KMS-11 (cell line): Measurements from ENCODE around the gene LAMP1.

Source experiments
- H2AFZ ChIP-seq: fragments of 200-600 bp; sonication (generic); 2 replicates; pipeline ENCODE4 v1.6.1; 2016; ENCODE audit warnings: antibody characterized with exemption, mixed run types, low read depth
- H3K27ac ChIP-seq: fragments of 200-600 bp; sonication (generic); 2 replicates; pipeline ENCODE4 v1.6.1; 2016; ENCODE audit warnings: mild to moderate bottlenecking, mixed run types
- H3K27me3 ChIP-seq: fragments of 200-600 bp; sonication (generic); 2 replicates; pipeline ENCODE4 v1.6.1; 2017; ENCODE audit warnings: mild to moderate bottlenecking, low read depth, mixed run types, moderate library complexity; ENCODE audit not compliant: insufficient read depth
- H3K36me3 ChIP-seq: fragments of 200-600 bp; sonication (generic); 2 replicates; pipeline ENCODE4 v1.6.1; 2017; ENCODE audit warnings: mild to moderate bottlenecking, mixed run types; ENCODE audit not compliant: insufficient read depth
- H3K4me1 ChIP-seq: fragments of 200-600 bp; sonication (generic); 2 replicates; pipeline ENCODE4 v1.6.1; 2016; ENCODE audit warnings: mild to moderate bottlenecking, low read depth, mixed run types; ENCODE audit not compliant: poor library complexity, severe bottlenecking
- H3K4me2 ChIP-seq: fragments of 200-600 bp; sonication (generic); 2 replicates; pipeline ENCODE4 v1.7.0; 2016; ENCODE audit warnings: mild to moderate bottlenecking, mixed run types
- H3K4me3 ChIP-seq: fragments of 200-600 bp; sonication (generic); IDR thresholded peaks from 2 replicates; pipeline ENCODE4 v1.6.1; 2017; ENCODE audit warnings: low read depth, low read length, mixed read lengths; ENCODE audit not compliant: insufficient read depth
- H3K79me2 ChIP-seq: fragments of 200-600 bp; sonication (generic); 2 replicates; pipeline ENCODE4 v1.6.1; 2016; ENCODE audit warnings: low read depth, mixed run types; ENCODE audit not compliant: insufficient read depth
- H3K9ac ChIP-seq: fragments of 200-600 bp; sonication (generic); 2 replicates; pipeline ENCODE4 v1.6.1; 2016; ENCODE audit warnings: mild to moderate bottlenecking, mixed run types
- H4K20me1 ChIP-seq: fragments of 200-600 bp; sonication (generic); 2 replicates; pipeline ENCODE4 v1.6.1; 2016; ENCODE audit warnings: mild to moderate bottlenecking, mixed run types; ENCODE audit not compliant: insufficient read depth
- TF ChIP-seq, protein P1 (sequence below): fragments of 200-600 bp; sonication (generic); conservative IDR thresholded peaks from 2 replicates; pipeline ENCODE4 v1.6.1; 2017; ENCODE audit warnings: low read depth, mild to moderate bottlenecking, antibody characterized with exemption, low read length, moderate library complexity, mixed read lengths

Gene LAMP1

DNA sequence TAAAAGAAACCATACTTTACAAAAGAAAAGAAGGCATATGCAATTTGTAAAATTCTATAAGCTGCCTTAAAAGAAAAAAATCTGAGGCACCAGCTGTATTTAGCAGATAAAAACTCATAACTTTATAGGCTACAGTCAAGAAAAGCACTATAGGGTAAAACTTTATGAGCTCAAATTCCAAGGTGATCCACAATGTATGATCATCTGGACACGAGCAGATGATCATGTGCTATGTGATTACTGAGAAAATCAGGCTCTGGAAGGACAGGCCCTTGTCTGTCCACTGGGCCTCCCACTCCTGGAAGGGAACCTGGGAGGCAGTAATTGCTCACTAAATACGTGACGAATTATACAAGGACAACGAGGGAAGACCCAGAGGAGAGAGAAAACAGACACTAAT is 59.6 kb downstream of the LAMP1 start:
- no peaks in the 10 kb centered on the region for H3K4me1 ChIP-seq
- no peak overlapping the region for H3K4me3 ChIP-seq
- no peaks in the 10 kb centered on the region for H3K27me3 ChIP-seq
- H3K4me2 ChIP-seq = no peak overlapping the region
- no peaks in the 10 kb centered on the region for H3K79me2 ChIP-seq
- H3K36me3 ChIP-seq = no peaks in the 10 kb centered on the region
- TF ChIP-seq, protein P1, sequence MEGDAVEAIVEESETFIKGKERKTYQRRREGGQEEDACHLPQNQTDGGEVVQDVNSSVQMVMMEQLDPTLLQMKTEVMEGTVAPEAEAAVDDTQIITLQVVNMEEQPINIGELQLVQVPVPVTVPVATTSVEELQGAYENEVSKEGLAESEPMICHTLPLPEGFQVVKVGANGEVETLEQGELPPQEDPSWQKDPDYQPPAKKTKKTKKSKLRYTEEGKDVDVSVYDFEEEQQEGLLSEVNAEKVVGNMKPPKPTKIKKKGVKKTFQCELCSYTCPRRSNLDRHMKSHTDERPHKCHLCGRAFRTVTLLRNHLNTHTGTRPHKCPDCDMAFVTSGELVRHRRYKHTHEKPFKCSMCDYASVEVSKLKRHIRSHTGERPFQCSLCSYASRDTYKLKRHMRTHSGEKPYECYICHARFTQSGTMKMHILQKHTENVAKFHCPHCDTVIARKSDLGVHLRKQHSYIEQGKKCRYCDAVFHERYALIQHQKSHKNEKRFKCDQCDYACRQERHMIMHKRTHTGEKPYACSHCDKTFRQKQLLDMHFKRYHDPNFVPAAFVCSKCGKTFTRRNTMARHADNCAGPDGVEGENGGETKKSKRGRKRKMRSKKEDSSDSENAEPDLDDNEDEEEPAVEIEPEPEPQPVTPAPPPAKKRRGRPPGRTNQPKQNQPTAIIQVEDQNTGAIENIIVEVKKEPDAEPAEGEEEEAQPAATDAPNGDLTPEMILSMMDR = no peak
- H2AFZ ChIP-seq = no peak overlapping the region
- H4K20me1 ChIP-seq = no peaks in the 10 kb centered on the region
- H3K27ac ChIP-seq = no peak overlapping the region
- no peak overlapping the region for H3K9ac ChIP-seq

GRCh38 chr13:113357529-113357928 is 60.5 kb downstream of the LAMP1 start:
- Histone ChIP-seq H3K79me2 (no peaks in the 10 kb centered on the region), H3K36me3 (no peaks in the 10 kb centered on the region), H3K4me1 (no peaks in the 10 kb centered on the region), H3K27me3 (no peaks in the 10 kb centered on the region), H2AFZ (no peak overlapping the region), H4K20me1 (no peaks in the 10 kb centered on the region), H3K27ac (no peak overlapping the region), H3K9ac (no peak overlapping the region), H3K4me2 (no peak overlapping the region), H3K4me3 (no peak overlapping the region)
- TF ChIP-seq, protein P1 = no peak

DNA sequence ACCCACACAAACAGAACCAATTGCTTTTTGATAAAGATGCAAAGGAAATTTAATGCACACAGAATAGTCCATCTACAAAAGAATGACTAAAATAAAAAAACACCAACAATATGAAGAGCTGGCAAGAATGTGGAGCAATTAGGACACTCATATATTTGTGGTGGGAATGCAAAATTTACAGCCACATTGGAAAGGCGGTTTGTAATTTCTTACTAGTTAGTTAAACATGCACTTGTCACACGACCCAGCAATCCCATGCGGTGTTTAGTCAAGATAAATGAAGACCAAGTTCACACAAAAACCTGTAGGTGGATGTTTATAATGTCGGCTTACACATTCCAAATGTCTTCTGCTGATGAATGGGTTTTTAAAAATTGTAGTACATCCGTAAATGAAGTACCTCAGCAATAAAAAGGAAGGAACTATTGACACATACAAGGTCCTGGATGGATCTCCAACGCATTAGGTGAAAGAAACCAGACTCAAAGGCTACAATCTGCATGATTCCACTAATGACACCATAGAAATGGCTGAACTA is 61.7 kb downstream of the LAMP1 start:
- Histone ChIP-seq H3K4me1 (no peaks in the 10 kb centered on the region), H3K79me2 (no peaks in the 10 kb centered on the region), H3K4me2 (no peak overlapping the region), H3K4me3 (no peak overlapping the region), H3K36me3 (no peaks in the 10 kb centered on the region), H4K20me1 (no peaks in the 10 kb centered on the region), H3K27me3 (no peaks in the 10 kb centered on the region), H3K9ac (no peak overlapping the region), H2AFZ (no peak overlapping the region), H3K27ac (no peak overlapping the region)
- TF ChIP-seq, protein P1 = no peak

GRCh38 chr13:113359571-113359970 is 62.5 kb downstream of the LAMP1 start:
- Histone ChIP-seq H3K4me3 (no peak overlapping the region), H3K27me3 (no peaks in the 10 kb centered on the region), H3K79me2 (no peaks in the 10 kb centered on the region), H3K27ac (no peak overlapping the region), H3K9ac (no peak overlapping the region), H3K36me3 (no peaks in the 10 kb centered on the region), H3K4me2 (no peak overlapping the region), H3K4me1 (no peaks in the 10 kb centered on the region), H2AFZ (no peak overlapping the region), H4K20me1 (no peaks in the 10 kb centered on the region)
- TF ChIP-seq, protein P1 = no peak
